ENCODE measurements around the gene PLTP.

GRCh38 chr20:45918182-45918737 is 6.3 kb upstream of the PLTP start:
- TF ChIP-seq CTCF (conservative IDR thresholded peaks at IDR 0.05) (no peak), ZFX (IDR thresholded peaks at IDR 0.05) (no peak)

Measured in C4-2B (cell line).